ENCODE results near the gene LGMN. TPM values are rescaled to one million over a fixed set of nuclear protein-coding genes. Genes with fewer than 3 reads are reported as not detected.

Gene LGMN
- total RNA-seq, 1 donor from 2014 or later: 52.5 TPM

DNA sequence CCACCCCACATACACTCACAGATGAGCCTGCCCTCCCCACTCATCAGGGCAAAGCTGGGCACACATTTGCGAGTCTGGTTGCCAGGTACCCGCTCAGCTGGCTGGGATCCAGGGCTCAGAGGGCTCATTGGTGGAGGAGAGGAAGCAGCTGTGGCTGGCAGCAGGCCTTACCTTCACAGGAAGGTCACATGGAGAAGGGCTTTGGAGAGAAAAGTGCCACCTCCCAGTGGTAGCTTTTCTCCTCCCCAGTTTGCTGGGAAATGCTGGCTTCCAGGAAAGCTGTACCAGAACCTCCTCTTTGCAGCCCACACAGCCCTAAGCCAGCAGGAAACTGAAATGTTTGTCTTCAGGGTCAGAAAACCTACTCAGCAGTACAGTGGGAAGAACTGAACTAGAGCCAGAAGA, 55.6 kb downstream of the LGMN start:
- no peaks in the 10 kb centered on the region for H3K4me1 Mint-ChIP-seq
- TF ChIP-seq, protein P1, sequence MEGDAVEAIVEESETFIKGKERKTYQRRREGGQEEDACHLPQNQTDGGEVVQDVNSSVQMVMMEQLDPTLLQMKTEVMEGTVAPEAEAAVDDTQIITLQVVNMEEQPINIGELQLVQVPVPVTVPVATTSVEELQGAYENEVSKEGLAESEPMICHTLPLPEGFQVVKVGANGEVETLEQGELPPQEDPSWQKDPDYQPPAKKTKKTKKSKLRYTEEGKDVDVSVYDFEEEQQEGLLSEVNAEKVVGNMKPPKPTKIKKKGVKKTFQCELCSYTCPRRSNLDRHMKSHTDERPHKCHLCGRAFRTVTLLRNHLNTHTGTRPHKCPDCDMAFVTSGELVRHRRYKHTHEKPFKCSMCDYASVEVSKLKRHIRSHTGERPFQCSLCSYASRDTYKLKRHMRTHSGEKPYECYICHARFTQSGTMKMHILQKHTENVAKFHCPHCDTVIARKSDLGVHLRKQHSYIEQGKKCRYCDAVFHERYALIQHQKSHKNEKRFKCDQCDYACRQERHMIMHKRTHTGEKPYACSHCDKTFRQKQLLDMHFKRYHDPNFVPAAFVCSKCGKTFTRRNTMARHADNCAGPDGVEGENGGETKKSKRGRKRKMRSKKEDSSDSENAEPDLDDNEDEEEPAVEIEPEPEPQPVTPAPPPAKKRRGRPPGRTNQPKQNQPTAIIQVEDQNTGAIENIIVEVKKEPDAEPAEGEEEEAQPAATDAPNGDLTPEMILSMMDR (IDR thresholded peaks at IDR 0.05; ENCODE audit: unreplicated experiment): no peak
- no peaks in the 10 kb centered on the region for H3K9me3 Mint-ChIP-seq
- H3K4me3 Mint-ChIP-seq: no peak overlapping the region
- no peak overlapping the region for H3K27ac Mint-ChIP-seq
- no peak for DNase-seq (ENCODE audit: low spot score in 2 of 2, unreplicated experiment in 2 of 2)
- H3K36me3 Mint-ChIP-seq: no peaks in the 10 kb centered on the region
- H3K27me3 Mint-ChIP-seq (ENCODE audit: low read depth): peaks cover 25% of the 10 kb centered on the region

DNA sequence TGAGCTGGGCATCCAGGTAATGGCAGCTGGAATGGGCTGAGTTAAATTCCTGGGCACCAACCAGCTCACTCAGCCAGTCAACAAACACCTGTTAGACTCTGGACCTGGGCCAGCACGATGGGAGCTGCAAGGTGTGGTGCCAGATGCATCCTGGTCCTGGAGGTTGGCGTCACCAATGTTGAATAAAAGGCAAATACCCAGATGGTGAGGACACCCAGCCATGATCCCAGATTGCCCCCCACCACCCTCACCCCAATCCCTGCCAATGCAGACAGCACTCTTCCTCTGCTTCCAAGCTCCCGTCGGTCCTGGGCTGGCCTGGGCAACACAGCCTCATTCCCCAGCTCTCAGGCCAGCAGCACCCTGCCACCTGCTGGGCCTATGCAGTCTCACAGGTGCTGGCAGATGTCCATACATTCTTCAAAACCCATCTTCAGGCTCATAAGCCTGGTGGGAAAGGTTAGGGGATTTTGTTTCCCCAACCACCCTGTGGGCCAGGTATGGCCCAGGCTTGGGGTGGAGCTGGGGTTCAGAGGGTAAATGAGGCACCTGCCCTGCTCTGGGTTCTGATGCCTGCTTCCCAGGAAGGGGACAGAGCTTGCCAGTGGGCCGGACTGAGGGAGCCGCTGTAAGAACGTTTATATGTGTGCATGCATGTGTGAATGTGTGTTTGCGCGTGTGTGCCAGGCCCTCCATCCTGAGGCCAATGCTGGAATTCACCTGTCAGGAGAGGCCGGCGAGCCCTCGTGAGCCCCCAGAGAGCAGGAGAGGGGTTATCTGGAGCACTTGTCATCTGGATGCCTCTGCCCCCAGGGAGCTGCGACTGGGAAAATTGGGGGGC, 58.0 kb downstream of the LGMN start:
- no peak overlapping the region for H3K27ac Mint-ChIP-seq
- no peak for DNase-seq (ENCODE audit: low spot score in 2 of 2, unreplicated experiment in 2 of 2)
- H3K9me3 Mint-ChIP-seq: no peaks in the 10 kb centered on the region
- H3K36me3 Mint-ChIP-seq: peaks cover 2% of the 10 kb centered on the region
- H3K27me3 Mint-ChIP-seq (ENCODE audit: low read depth): peaks cover 19% of the 10 kb centered on the region
- no peak overlapping the region for H3K4me3 Mint-ChIP-seq
- no peaks in the 10 kb centered on the region for H3K4me1 Mint-ChIP-seq
- TF ChIP-seq, protein P1 (IDR thresholded peaks at IDR 0.05; ENCODE audit: unreplicated experiment): no peak

DNA sequence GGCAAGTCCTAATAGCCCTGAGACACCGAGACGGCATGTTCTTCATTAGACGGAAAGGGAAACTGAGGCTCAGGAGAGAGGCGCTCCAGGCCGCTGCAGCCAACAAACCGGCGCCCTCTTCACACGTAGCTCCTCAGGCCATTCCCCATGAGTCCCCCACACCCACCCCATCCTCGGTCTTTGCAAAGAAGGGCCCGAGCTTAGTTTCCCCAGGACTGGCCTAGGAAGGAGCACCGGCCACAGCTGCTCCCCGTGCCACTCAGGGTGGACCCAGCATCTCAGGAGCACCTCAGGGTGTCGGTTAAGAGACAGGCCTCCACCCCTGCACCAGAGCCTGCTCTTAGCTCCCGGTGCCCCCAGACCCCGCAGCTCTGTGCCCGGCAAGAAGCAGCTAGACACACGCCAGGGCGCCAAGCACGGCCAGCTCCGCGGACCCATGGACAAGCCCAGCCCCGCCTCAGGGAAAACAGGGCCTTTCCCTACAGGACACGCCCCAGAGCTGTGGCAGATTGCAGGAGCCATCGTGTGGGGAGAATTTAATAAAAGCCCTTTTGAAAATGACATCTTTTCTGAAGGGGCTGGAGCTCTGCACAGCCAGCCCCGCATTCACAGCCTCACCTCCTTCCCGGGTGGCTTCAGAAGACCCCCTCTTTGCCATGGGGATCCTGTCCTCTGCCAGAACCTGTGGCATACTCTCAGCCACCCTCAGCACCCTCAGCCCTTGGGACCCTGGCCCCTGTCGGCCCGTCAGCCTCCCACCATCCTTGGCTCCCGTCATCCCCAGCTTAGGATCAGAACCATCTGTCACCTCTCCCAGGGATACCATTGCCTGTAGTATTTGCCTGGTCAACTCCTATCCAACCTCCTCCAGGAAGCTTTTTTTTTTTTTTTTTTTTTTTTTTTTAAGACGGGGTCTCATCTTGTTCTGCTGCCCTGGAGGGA, 59.7 kb downstream of the LGMN start:
- Mint-ChIP-seq H3K27ac (no peak overlapping the region), H3K4me1 (no peaks in the 10 kb centered on the region), H3K27me3 (ENCODE audit: low read depth) (peaks cover 11% of the 10 kb centered on the region), H3K4me3 (peak overlapping the region; percentile 39), H3K36me3 (peaks cover 2% of the 10 kb centered on the region), H3K9me3 (no peaks in the 10 kb centered on the region)
- DNase-seq (ENCODE audit: low spot score in 2 of 2, unreplicated experiment in 2 of 2): no peak
- TF ChIP-seq, protein P1 (IDR thresholded peaks at IDR 0.05; ENCODE audit: unreplicated experiment): no peak

DNA sequence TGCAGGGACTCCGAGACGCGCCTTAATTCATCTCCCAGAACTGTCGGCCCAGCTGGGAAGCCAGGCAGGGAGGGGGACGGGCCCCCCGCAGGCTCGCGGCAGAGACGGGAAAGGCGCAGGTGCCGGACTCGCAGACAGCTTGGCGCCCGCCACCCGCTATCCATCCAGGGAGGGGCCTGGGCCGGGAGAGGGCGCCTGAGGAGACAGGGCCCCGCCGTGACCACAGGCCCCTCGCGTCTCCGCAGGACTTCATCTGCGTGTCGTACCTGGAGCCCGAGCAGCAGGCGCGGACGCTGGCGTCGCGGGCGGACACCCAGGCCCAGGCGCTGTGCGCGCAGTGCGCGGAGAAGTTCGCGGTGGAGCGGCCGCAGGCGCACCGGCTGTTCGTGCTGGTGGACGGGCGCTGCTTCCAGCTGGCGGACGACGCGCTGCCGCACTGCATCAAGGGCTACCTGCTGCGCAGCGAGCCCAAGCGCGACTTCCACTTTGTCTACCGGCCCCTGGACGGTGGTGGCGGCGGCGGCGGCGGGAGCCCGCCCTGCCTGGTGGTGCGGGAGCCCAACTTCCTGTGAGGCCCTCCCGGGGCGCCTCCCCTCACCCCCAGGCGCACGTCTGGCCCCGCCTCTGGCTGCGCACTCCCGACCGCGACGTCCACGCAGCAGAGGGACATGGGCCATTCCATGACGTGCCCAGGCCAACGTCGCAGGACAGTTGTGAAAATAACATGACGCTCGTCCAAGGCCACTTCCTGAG, 60.6 kb downstream of the LGMN start:
- DNase-seq (ENCODE audit: low spot score in 2 of 2, unreplicated experiment in 2 of 2): peak in 1 of 2 experiments; percentile 51
- peaks cover 11% of the 10 kb centered on the region for H3K27me3 Mint-ChIP-seq (ENCODE audit: low read depth)
- H3K36me3 Mint-ChIP-seq: peaks cover 2% of the 10 kb centered on the region
- no peaks in the 10 kb centered on the region for H3K9me3 Mint-ChIP-seq
- no peaks in the 10 kb centered on the region for H3K4me1 Mint-ChIP-seq
- TF ChIP-seq, protein P1 (IDR thresholded peaks at IDR 0.05; ENCODE audit: unreplicated experiment): no peak
- peak overlapping the region; percentile 39 for H3K4me3 Mint-ChIP-seq
- no peak overlapping the region for H3K27ac Mint-ChIP-seq

DNA sequence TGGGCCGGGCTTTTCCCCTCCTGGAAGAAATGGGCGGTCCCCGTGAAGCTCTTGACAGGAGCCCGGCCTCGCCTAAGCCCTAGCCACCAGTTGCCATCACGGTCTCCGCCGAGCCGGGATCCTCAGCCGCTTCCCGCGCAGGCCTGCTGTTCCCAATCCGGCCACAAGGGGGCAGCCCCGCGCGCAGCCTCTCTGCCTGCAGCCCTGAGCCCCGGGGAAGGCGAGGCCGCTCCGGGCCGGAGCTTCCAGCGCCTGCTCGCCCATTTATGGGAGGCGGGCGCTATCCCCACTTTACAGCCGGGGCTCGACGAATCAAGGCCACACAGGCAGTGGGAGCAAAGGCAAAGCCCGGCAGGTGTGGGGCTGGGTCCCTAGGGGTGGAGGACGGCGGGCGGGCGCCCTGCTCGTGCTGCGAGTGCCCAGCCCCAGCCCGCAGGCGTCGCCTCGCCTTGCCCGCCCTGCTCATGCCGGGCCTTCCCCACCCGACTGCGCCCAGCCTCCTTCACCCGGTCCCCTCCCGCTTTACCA, 61.5 kb downstream of the LGMN start:
- Mint-ChIP-seq H3K36me3 (peaks cover 2% of the 10 kb centered on the region), H3K27ac (no peak overlapping the region), H3K4me1 (no peaks in the 10 kb centered on the region), H3K4me3 (peak overlapping the region; percentile 57), H3K27me3 (ENCODE audit: low read depth) (peaks cover 11% of the 10 kb centered on the region), H3K9me3 (no peaks in the 10 kb centered on the region)
- peak; percentile 68 to 96 for DNase-seq (ENCODE audit: low spot score in 2 of 2, unreplicated experiment in 2 of 2)
- TF ChIP-seq, protein P1 (IDR thresholded peaks at IDR 0.05; ENCODE audit: unreplicated experiment): peak; percentile 97

Data from mesothelial cell of epicardium (in vitro differentiated cells).